NOMO-1 treated with dmso at 0.1 percent for 144 hours (cell line): ENCODE data around the gene EFCAB8.
"Not testable (repeated sequence)": the region's sequence is repeated elsewhere in the genome, so short reads cannot be mapped to it uniquely, and the experiment has no call there.

Source experiments
- DNase-seq: peaks from one replicate; lab custom pipeline; 2025; ENCODE audit not compliant: unreplicated experiment; lab: John Stamatoyannopoulos, UW

The EFCAB8 gene

GRCh38 chr20:32943490-32944052 is 84.8 kb downstream of the EFCAB8 start:
- no peak for DNase-seq

GRCh38 chr20:32945710-32946221 is 87.0 kb downstream of the EFCAB8 start:
- DNase-seq = no peak

GRCh38 chr20:32946629-32947028 is 87.9 kb downstream of the EFCAB8 start:
- DNase-seq = no peak

GRCh38 chr20:32950539-32950938 is 91.8 kb downstream of the EFCAB8 start:
- not testable (repeated sequence) for DNase-seq

GRCh38 chr20:32957459-32957858 is 98.7 kb downstream of the EFCAB8 start:
- DNase-seq = no peak

- no peak for DNase-seq
These were observed 99.9 kb downstream of the EFCAB8 start for GRCh38 chr20:32958574-32958973.

GRCh38 chr20:32959351-32960221 is 100.9 kb downstream of the EFCAB8 start:
- DNase-seq = no peak

GRCh38 chr20:32960222-32960518 is 101.4 kb downstream of the EFCAB8 start:
- DNase-seq = no peak

GRCh38 chr20:32960849-32961731 is 102.4 kb downstream of the EFCAB8 start:
- DNase-seq = no peak

- DNase-seq = no peak
These were observed 103.3 kb downstream of the EFCAB8 start for GRCh38 chr20:32962053-32962452.

- not testable (repeated sequence) for DNase-seq
These were observed 103.9 kb downstream of the EFCAB8 start for GRCh38 chr20:32962646-32963045.

- no peak for DNase-seq
These were observed 104.5 kb downstream of the EFCAB8 start for GRCh38 chr20:32963176-32963575.

- DNase-seq = no peak
These were observed 105.9 kb downstream of the EFCAB8 start for GRCh38 chr20:32964575-32964974.

GRCh38 chr20:32965115-32965514 is 106.4 kb downstream of the EFCAB8 start:
- DNase-seq = no peak

- no peak for DNase-seq
These were observed 107.1 kb downstream of the EFCAB8 start for GRCh38 chr20:32965581-32966373.

- no peak for DNase-seq
These were observed 107.7 kb downstream of the EFCAB8 start for GRCh38 chr20:32966382-32966781.

- DNase-seq = no peak
These were observed 108.4 kb downstream of the EFCAB8 start for GRCh38 chr20:32966881-32967781.

- DNase-seq = no peak
These were observed 109.3 kb downstream of the EFCAB8 start for GRCh38 chr20:32967961-32968457.

GRCh38 chr20:32968478-32969241 is 109.9 kb downstream of the EFCAB8 start:
- DNase-seq = no peak
